Sigmoid colon (tissue), 7 donors: Measurements from ENCODE around the gene ARHGDIB. TPM values are rescaled to one million over a fixed set of nuclear protein-coding genes. Genes with fewer than 3 reads are reported as not detected.

Experiments
- DNase-seq: peaks from one replicate; pipeline ENCODE4 v3.0.0-alpha.2; 2019
- H3K27ac ChIP-seq, 4 donors: fragments of 200-600 bp; sonication (generic); one replicate each; pipeline ENCODE4 v1.5.1; 2016 to 2019; ENCODE audit warnings: mild to moderate bottlenecking in 1 of 4
- H3K27me3 ChIP-seq, 3 donors: fragments of 200-600 bp; sonication (generic); one replicate each; pipeline ENCODE4 v1.5.1; 2019; ENCODE audit warnings: mild to moderate bottlenecking in 1 of 3
- H3K36me3 ChIP-seq, 4 donors: fragments of 200-600 bp; sonication (generic); one replicate each; pipeline ENCODE4 v1.5.1; 2016 to 2019
- H3K4me1 ChIP-seq, 4 donors: fragments of 200-600 bp; sonication (generic); one replicate each; pipeline ENCODE4 v1.5.1; 2017 to 2019
- H3K4me3 ChIP-seq, 4 donors: fragments of 200-600 bp; sonication (generic); one replicate each; pipeline ENCODE4 v1.5.1; 2017 to 2019; ENCODE audit warnings: mild to moderate bottlenecking in 2 of 4, moderate library complexity in 1 of 4
- H3K9me3 ChIP-seq, 4 donors: fragments of 200-600 bp in 3 of 4; sonication (generic) in 3 of 4; one replicate each; pipeline versions ENCODE4 v1.5.1 to v1.6.1; 2013 to 2019
- CTCF ChIP-seq, 4 experiments: fragments of 450-650 bp in 3 of 4; fragments of 200-600 bp in 1 of 4; IDR thresholded peaks; one replicate each; pipeline ENCODE4 v1.5.1; 2016 to 2019; ENCODE audit warnings: antibody characterized with exemption in 4 of 4, mild to moderate bottlenecking in 3 of 4, moderate library complexity in 2 of 4
- EP300 ChIP-seq, 4 donors: sonication (generic); formaldehyde crosslinking; IDR thresholded peaks; one replicate each; pipeline ENCODE4 v1.6.1; 2017; ENCODE audit warnings: antibody characterized with exemption in 4 of 4
- POLR2A ChIP-seq, 2 donors: fragments of 450-650 bp; IDR thresholded peaks; one replicate each; pipeline ENCODE4 v1.6.1; 2016; ENCODE audit warnings: antibody characterized with exemption in 2 of 2, mild to moderate bottlenecking in 2 of 2, moderate library complexity in 2 of 2
- POLR2AphosphoS5 ChIP-seq, 4 donors: sonication (generic); formaldehyde crosslinking; IDR thresholded peaks; one replicate each; pipeline ENCODE4 v1.6.1; 2017; ENCODE audit warnings: antibody characterized with exemption in 4 of 4
- WGBS, 2 donors: extraction: QIAGEN DNeasy Blood & Tissue Kit; methylation state at CpG; one replicate each; pipeline ENCODE4 v1.1.7; 2013; 5-methylcytosine and 5-hydroxymethylcytosine counted together
- intact Hi-C: fragments of 100-400 bp; cut with DNase I; formaldehyde crosslinking; loops from one replicate; pipeline ENCODE4 v1.15.1; 2023
- polyA plus RNA-seq, 3 donors: library from polyadenylated mRNA; stranded (reverse); fragments of 200-250 nt; gene quantifications; one replicate each; pipeline ENCODE4 v1.2.3, GENCODE V29; 2013
- total RNA-seq, 4 donors: library from RNA; depleted of rRNA; stranded (reverse); fragments of >200 nt; gene quantifications; one replicate each; pipeline ENCODE4 v1.1.0, GENCODE V29; 2016
- donor health status: healthy with polysubstance abuse.
- donor health status: Bipolar disorder and iron deficiency.
- donor health status: healthy.

Gene ARHGDIB
- total and polyA plus RNA-seq, 7 donors = 21.0 to 304 (median 71.4) TPM

DNA sequence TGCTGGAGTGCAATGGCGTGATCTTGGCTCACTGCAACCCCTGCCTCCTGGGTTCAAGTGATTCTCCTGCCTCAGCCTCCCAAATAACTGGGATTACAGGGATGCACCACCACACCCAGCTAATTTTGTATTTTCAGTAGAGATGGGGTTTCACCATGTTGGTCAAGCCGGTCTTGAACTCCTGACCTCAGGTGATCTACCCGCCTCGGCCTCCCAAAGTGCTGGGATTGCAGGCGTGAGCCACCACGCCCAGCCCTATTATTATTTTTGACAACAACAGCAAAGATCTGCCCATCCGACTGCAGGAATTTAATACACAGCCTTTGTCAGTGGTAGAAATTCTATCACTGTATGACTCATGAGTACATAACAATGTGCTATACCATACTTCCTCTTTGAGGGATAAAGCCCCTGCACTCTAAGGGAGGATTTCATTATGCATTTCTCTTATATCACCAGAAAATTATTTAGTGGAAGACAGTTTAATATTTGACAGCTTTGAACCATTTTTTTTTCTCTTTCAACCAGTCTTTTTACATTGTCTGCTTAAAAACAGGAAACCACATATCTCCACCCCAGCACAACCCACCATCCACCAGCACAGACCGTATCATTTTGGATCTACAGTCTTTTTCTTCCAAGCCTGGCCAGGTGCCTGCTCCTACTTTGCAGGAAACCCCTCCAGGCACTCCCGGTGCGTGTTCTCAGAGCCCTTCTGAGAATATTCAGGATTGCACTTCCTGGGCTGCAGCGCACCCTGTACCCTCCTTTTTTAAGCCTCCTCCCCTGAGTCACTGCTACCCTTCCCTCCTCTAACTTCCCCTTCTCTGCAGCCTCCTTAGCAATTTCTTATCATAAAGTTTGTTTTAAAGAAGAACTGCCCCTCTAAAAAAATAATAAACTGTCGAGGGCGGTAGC, 594 bp downstream of the ARHGDIB start:
- H3K27me3 ChIP-seq = no peaks in the 10 kb centered on the region
- H3K36me3 ChIP-seq = no peaks in the 10 kb centered on the region
- no peaks in the 10 kb centered on the region for H3K9me3 ChIP-seq
- peaks cover 0 to 13% (median 8%) of the 10 kb centered on the region in 4 donors for H3K4me1 ChIP-seq
- H3K4me3 ChIP-seq = peak overlapping the region; percentile 7 to 42 (median 22)
- H3K27ac ChIP-seq = peak overlapping the region; percentile 40 to 77 (median 60)
- no peak for TF ChIP-seq POLR2AphosphoS5 (IDR thresholded peaks at IDR 0.05)
- no peak for TF ChIP-seq CTCF (IDR thresholded peaks at IDR 0.05)
- TF ChIP-seq EP300 (IDR thresholded peaks at IDR 0.05) = no peak
- no peak for TF ChIP-seq POLR2A (IDR thresholded peaks at IDR 0.05)
- no peak for DNase-seq
- 37 to 52% methylated on average over 13 of the region's 13 CpGs for WGBS, 2 donors
- intact Hi-C loops = no loop called here

DNA sequence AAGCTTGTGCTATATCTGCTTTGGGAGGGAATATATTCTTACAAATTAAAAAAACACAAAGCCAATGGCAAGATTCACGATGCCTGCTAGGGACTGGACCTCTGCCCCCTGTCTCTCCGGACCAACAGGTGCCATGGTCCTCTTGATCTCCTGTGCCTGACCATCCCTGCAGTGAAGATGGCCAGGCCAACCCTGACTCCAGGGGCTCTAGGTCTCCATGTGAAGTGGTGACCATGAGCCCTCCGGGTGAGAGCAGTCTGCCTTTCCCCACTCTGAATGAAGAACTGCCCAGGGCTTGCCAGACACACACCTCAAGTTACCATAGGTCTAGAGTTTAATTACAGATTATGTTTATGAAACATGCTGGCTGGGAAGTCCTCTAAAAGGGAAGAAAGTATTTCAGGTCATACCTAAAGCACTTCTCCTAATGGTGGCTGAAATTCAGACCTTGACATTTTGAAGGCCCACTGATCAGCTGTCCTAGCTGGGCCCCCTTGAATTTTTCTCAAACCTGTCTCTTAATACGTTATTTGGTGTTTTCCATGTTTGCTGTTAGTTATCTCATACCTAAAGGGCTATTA, 1.4 kb downstream of the ARHGDIB start:
- H3K27ac ChIP-seq = peak overlapping the region; percentile 40 to 77 (median 60)
- intact Hi-C loops = no loop called here

DNA sequence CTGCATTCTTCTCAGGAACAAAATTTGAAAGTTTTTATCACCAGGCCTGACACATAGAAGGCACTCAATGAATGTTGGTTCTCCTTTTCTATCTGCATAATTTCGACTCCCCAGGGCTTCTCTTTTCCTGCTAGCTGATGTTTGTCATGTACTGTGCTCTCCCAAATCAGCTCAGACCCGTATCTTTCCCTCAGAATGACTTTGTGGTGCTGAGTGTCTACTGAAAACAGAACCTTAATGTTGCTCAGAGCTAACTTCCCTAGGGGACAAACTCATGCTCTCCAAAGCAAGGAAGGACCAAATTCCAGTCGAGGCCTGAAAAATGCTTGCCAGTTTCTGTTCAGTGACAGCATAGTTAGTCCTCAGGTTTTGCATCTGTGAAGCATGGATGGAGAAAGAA, 1.9 kb downstream of the ARHGDIB start:
- intact Hi-C loops = no loop called here
- no peaks in the 10 kb centered on the region for H3K27me3 ChIP-seq
- no peaks in the 10 kb centered on the region for H3K36me3 ChIP-seq
- WGBS, 2 donors = 40 to 71% methylated on average over 3 of the region's 3 CpGs
- TF ChIP-seq EP300 (IDR thresholded peaks at IDR 0.05) (no peak), CTCF (IDR thresholded peaks at IDR 0.05) (no peak), POLR2A (IDR thresholded peaks at IDR 0.05) (no peak), POLR2AphosphoS5 (IDR thresholded peaks at IDR 0.05) (no peak)
- no peaks in the 10 kb centered on the region for H3K9me3 ChIP-seq
- DNase-seq = no peak
- peaks cover 0 to 13% (median 8%) of the 10 kb centered on the region in 4 donors for H3K4me1 ChIP-seq
- H3K4me3 ChIP-seq = peak overlapping the region in 1 of 4 donors; percentile 42
- peak overlapping the region; percentile 40 to 77 (median 60) for H3K27ac ChIP-seq

More for the DNA sequence above, 1.4 kb downstream of the ARHGDIB start:
- WGBS, 2 donors = 52 to 82% methylated on average over 4 of the region's 4 CpGs
- Histone ChIP-seq H3K36me3 (no peaks in the 10 kb centered on the region), H3K9me3 (no peaks in the 10 kb centered on the region), H3K4me3 (peak overlapping the region in 2 of 4 donors; percentile 29 to 42), H3K27me3 (no peaks in the 10 kb centered on the region), H3K4me1 (peaks cover 0 to 13% (median 8%) of the 10 kb centered on the region in 4 donors)
- DNase-seq = no peak
- TF ChIP-seq POLR2AphosphoS5 (IDR thresholded peaks at IDR 0.05) = no peak
- no peak for TF ChIP-seq POLR2A (IDR thresholded peaks at IDR 0.05)
- no peak for TF ChIP-seq EP300 (IDR thresholded peaks at IDR 0.05)
- TF ChIP-seq CTCF (IDR thresholded peaks at IDR 0.05) = no peak

DNA sequence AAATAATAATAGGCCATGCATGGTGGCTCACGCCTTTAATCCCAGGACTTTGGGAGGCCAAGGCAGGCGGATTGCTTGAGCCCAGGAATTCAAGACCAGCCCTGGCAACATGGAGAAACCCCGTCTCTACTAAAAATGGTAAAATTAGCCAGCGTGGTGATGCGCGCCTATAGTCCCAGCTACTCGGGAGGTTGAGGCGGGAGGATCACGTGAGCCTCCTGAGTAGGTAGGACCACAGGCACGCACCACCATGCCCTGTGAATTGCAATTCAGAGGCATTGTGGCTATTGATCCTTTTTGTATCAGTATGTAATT, 2.3 kb downstream of the ARHGDIB start:
- H3K4me1 ChIP-seq = peaks cover 0 to 13% (median 8%) of the 10 kb centered on the region in 4 donors
- H3K4me3 ChIP-seq = peak overlapping the region in 1 of 4 donors; percentile 42

More for the DNA sequence above, 2.3 kb downstream of the ARHGDIB start:
- 60 to 85% methylated on average over 10 of the region's 10 CpGs for WGBS, 2 donors
- intact Hi-C loops = no loop called here
- peak overlapping the region in 3 of 4 donors; percentile 56 to 77 (median 65) for H3K27ac ChIP-seq
- H3K9me3 ChIP-seq = no peaks in the 10 kb centered on the region
- no peaks in the 10 kb centered on the region for H3K36me3 ChIP-seq
- no peak for DNase-seq
- TF ChIP-seq POLR2AphosphoS5 (IDR thresholded peaks at IDR 0.05) = no peak
- no peak for TF ChIP-seq POLR2A (IDR thresholded peaks at IDR 0.05)
- TF ChIP-seq EP300 (IDR thresholded peaks at IDR 0.05) = no peak
- no peak for TF ChIP-seq CTCF (IDR thresholded peaks at IDR 0.05)
- no peaks in the 10 kb centered on the region for H3K27me3 ChIP-seq
